Measurements from ENCODE around the gene MRPL37.

- TF ChIP-seq, protein P1, sequence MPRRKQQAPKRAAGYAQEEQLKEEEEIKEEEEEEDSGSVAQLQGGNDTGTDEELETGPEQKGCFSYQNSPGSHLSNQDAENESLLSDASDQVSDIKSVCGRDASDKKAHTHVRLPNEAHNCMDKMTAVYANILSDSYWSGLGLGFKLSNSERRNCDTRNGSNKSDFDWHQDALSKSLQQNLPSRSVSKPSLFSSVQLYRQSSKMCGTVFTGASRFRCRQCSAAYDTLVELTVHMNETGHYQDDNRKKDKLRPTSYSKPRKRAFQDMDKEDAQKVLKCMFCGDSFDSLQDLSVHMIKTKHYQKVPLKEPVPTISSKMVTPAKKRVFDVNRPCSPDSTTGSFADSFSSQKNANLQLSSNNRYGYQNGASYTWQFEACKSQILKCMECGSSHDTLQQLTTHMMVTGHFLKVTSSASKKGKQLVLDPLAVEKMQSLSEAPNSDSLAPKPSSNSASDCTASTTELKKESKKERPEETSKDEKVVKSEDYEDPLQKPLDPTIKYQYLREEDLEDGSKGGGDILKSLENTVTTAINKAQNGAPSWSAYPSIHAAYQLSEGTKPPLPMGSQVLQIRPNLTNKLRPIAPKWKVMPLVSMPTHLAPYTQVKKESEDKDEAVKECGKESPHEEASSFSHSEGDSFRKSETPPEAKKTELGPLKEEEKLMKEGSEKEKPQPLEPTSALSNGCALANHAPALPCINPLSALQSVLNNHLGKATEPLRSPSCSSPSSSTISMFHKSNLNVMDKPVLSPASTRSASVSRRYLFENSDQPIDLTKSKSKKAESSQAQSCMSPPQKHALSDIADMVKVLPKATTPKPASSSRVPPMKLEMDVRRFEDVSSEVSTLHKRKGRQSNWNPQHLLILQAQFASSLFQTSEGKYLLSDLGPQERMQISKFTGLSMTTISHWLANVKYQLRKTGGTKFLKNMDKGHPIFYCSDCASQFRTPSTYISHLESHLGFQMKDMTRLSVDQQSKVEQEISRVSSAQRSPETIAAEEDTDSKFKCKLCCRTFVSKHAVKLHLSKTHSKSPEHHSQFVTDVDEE (CRISPR knock-in tag; IDR thresholded peaks at IDR 0.05) = no peak
- TF ChIP-seq ARNTL (CRISPR knock-in tag; IDR thresholded peaks at IDR 0.05; ENCODE audit: borderline replicate concordance, low read depth) = no peak
- no peak for TF ChIP-seq PATZ1 (CRISPR knock-in tag; IDR thresholded peaks at IDR 0.05; ENCODE audit: borderline replicate concordance)
- TF ChIP-seq, protein P2, sequence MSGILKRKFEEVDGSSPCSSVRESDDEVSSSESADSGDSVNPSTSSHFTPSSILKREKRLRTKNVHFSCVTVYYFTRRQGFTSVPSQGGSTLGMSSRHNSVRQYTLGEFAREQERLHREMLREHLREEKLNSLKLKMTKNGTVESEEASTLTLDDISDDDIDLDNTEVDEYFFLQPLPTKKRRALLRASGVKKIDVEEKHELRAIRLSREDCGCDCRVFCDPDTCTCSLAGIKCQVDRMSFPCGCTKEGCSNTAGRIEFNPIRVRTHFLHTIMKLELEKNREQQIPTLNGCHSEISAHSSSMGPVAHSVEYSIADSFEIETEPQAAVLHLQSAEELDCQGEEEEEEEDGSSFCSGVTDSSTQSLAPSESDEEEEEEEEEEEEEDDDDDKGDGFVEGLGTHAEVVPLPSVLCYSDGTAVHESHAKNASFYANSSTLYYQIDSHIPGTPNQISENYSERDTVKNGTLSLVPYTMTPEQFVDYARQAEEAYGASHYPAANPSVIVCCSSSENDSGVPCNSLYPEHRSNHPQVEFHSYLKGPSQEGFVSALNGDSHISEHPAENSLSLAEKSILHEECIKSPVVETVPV (CRISPR knock-in tag; IDR thresholded peaks at IDR 0.05) = no peak
- no peak for TF ChIP-seq BACH2 (CRISPR knock-in tag; IDR thresholded peaks at IDR 0.05; ENCODE audit: borderline replicate concordance)
- TF ChIP-seq ZFP3 (CRISPR knock-in tag; IDR thresholded peaks at IDR 0.05) = no peak
- no peak for TF ChIP-seq TOX (CRISPR knock-in tag; IDR thresholded peaks at IDR 0.05; ENCODE audit: borderline replicate concordance)
- no peak for TF ChIP-seq ESRRG (CRISPR knock-in tag; IDR thresholded peaks at IDR 0.05)
- TF ChIP-seq RARB (CRISPR knock-in tag; IDR thresholded peaks at IDR 0.05) = no peak
- no peak for TF ChIP-seq CSDC2 (CRISPR knock-in tag; IDR thresholded peaks at IDR 0.05)
- no peak for TF ChIP-seq CREB5 (CRISPR knock-in tag; IDR thresholded peaks at IDR 0.05; ENCODE audit: low read depth)
These were observed 43.1 kb downstream of the MRPL37 start for GRCh38 chr1:54243022-54243421.
